Ectodermal cell (in vitro differentiated cells): ENCODE data around the gene TSHZ2.
"Not testable (repeated sequence)": the region's sequence is repeated elsewhere in the genome, so short reads cannot be mapped to it uniquely, and the experiment has no call there.

Experiments used
- H3K27ac ChIP-seq: 2 replicates; pipeline ENCODE4 v1.7.0; 2013; ENCODE audit warnings: mild to moderate bottlenecking, low read depth, low read length; ENCODE audit not compliant: insufficient read depth, poor library complexity, severe bottlenecking
- H3K27me3 ChIP-seq: 2 replicates; pipeline ENCODE4 v1.7.0; 2013; ENCODE audit warnings: mild to moderate bottlenecking, low read length; ENCODE audit not compliant: insufficient read depth, control insufficient read depth, poor library complexity, severe bottlenecking
- H3K36me3 ChIP-seq: one replicate; pipeline ENCODE4 v1.7.0; 2013; ENCODE audit warnings: low read length; ENCODE audit not compliant: control insufficient read depth, insufficient read depth
- H3K4me1 ChIP-seq: one replicate; pipeline ENCODE4 v1.7.0; 2013; ENCODE audit warnings: low read length; ENCODE audit not compliant: control insufficient read depth, insufficient read depth
- H3K4me3 ChIP-seq: 2 replicates; pipeline ENCODE4 v1.7.0; 2013; ENCODE audit warnings: low read depth, low read length, control low read depth; ENCODE audit not compliant: insufficient read depth
- H3K9me3 ChIP-seq: 2 replicates; pipeline ENCODE4 v1.7.0; 2013; ENCODE audit warnings: mild to moderate bottlenecking, low read length, moderate library complexity; ENCODE audit not compliant: control insufficient read depth
- WGBS, 2 experiments: methylation state at CpG; one replicate each; pipeline ENCODE4 v1.1.7; 2013; ENCODE audit warnings: missing lambda C conversion rate in 2 of 2; 5-methylcytosine and 5-hydroxymethylcytosine counted together

Gene TSHZ2

DNA sequence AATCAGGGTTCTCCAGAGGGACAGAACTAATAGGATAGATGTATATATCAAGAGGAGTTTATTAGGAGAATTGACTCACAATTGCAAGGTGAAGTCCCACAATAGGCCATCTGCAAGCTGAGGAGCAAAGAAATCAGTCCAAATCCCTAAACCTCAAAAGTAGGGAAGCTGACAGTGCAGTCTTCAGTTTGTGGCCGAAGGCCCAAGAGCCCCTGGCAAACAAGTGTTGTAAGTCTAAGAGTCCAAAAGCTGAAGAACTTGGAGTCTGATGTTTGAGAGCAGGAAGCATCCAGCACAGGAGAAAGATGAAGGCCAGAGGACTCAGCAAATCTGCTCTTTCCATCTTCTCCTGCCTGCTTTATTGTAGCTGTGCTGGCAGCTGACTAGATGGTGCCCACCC, 117.7 kb downstream of the TSHZ2 start:
- H3K27me3 ChIP-seq, H3K27ac ChIP-seq, H3K9me3 ChIP-seq, H3K4me1 ChIP-seq, H3K4me3 ChIP-seq, H3K36me3 ChIP-seq: not testable (repeated sequence)
- WGBS, 2 experiments, result 94 to 95% methylated on average over 1 of the region's 1 CpG

- Histone ChIP-seq H3K27ac (no peak overlapping the region), H3K4me1 (no peaks in the 10 kb centered on the region), H3K27me3 (no peaks in the 10 kb centered on the region), H3K36me3 (no peaks in the 10 kb centered on the region), H3K4me3 (no peak overlapping the region), H3K9me3 (no peaks in the 10 kb centered on the region)
- WGBS, 2 experiments, result 92 to 93% methylated on average over 4 of the region's 4 CpGs
These were observed 119.6 kb downstream of the TSHZ2 start for GRCh38 chr20:53091789-53092188.

DNA sequence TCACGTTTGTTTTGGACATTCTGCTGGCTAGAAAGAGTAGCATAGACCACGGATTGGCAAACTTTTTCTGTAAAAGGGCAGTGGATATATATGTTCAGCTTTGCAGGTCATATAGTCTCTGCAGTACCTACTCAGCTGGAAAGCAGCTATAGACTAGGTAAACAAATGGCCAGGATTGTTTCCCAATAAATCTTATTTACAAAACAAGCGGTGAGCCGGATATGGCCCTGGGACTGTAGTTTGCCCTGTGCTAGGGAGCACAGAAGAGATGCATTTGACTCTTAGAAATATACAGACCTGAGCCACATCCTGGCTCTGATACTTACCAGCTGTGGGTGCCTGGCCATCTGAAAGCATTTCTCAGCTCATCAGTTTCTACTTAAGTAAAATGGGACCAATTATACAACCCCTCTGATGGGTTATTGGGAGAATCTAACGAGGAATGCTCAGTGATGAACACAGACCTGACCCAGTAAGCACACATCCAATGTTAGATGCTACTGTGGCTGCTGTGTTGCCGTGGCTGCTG, 120.7 kb downstream of the TSHZ2 start:
- H3K27ac ChIP-seq, result no peak overlapping the region
- H3K9me3 ChIP-seq, result no peaks in the 10 kb centered on the region
- H3K36me3 ChIP-seq, result no peaks in the 10 kb centered on the region
- H3K4me3 ChIP-seq, result no peak overlapping the region
- no peaks in the 10 kb centered on the region for H3K4me1 ChIP-seq
- H3K27me3 ChIP-seq, result no peaks in the 10 kb centered on the region
- WGBS, 2 experiments, result 93 to 94% methylated on average over 6 of the region's 6 CpGs

DNA sequence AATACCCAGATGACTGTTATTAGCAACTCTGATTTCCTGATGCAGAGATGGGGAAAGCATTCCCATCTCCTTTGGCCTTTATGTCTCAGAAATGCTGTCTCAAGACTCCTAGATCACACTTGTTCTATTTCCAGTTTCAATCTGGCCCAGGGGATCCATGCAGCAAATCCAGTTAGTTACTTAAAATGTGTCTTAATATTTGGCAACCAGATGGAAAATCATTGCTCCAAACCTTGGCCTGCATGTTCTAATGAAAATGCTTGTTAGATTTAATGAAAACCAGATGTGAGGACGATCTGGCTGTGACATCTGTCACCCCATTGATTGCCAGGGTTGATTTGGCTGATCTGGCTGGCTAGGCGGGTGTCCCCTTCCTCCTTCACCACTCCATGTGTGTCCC, 125.2 kb downstream of the TSHZ2 start:
- Histone ChIP-seq H3K27ac (no peak overlapping the region), H3K36me3 (no peaks in the 10 kb centered on the region), H3K4me1 (peaks cover 7% of the 10 kb centered on the region), H3K9me3 (no peaks in the 10 kb centered on the region), H3K27me3 (no peaks in the 10 kb centered on the region), H3K4me3 (no peak overlapping the region)
- WGBS, 2 experiments, result 81 to 91% methylated on average over 2 of the region's 2 CpGs

GRCh38 chr20:53097791-53098190, 125.6 kb downstream of the TSHZ2 start:
- no peak overlapping the region for H3K4me3 ChIP-seq
- no peaks in the 10 kb centered on the region for H3K27me3 ChIP-seq
- no peaks in the 10 kb centered on the region for H3K36me3 ChIP-seq
- H3K4me1 ChIP-seq, result peaks cover 7% of the 10 kb centered on the region
- WGBS, 2 experiments, result 86 to 99% methylated on average over 4 of the region's 4 CpGs
- no peaks in the 10 kb centered on the region for H3K9me3 ChIP-seq
- H3K27ac ChIP-seq, result no peak overlapping the region

DNA sequence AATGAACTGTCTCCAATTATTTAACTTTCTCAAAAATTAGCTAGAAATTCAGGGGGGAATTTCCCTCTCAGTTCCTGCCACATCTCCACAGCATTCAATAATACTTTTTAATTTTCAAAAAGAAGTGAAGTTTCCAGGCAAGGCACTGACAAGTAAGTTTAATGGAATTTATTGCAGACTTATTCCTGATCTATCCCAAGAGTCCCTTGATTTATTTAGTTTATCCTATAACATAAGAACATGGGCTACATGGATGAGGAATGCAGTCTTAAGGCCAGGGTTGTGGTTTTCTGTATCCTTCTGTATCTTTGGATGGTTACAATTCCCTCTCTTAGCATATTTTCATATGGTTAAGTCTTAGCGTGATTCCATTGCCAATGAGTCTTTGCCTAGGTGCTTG, 126.5 kb downstream of the TSHZ2 start:
- no peaks in the 10 kb centered on the region for H3K36me3 ChIP-seq
- H3K4me3 ChIP-seq, result no peak overlapping the region
- peaks cover 7% of the 10 kb centered on the region for H3K4me1 ChIP-seq
- no peaks in the 10 kb centered on the region for H3K27me3 ChIP-seq
- WGBS, 2 experiments, result 97 to 100% methylated on average over 1 of the region's 1 CpG
- H3K9me3 ChIP-seq, result no peaks in the 10 kb centered on the region
- no peak overlapping the region for H3K27ac ChIP-seq

GRCh38 chr20:53099856-53100255, 127.7 kb downstream of the TSHZ2 start:
- Histone ChIP-seq H3K4me3 (no peak overlapping the region), H3K27me3 (no peaks in the 10 kb centered on the region), H3K27ac (peak overlapping the region; percentile 48), H3K4me1 (peaks cover 7% of the 10 kb centered on the region), H3K36me3 (no peaks in the 10 kb centered on the region), H3K9me3 (no peaks in the 10 kb centered on the region)
- 73 to 77% methylated on average over 2 of the region's 2 CpGs for WGBS, 2 experiments

GRCh38 chr20:53100476-53100911, 128.3 kb downstream of the TSHZ2 start:
- Histone ChIP-seq H3K4me3 (no peak overlapping the region), H3K27me3 (no peaks in the 10 kb centered on the region), H3K36me3 (no peaks in the 10 kb centered on the region), H3K4me1 (peaks cover 7% of the 10 kb centered on the region), H3K9me3 (no peaks in the 10 kb centered on the region), H3K27ac (peak overlapping the region; percentile 74)
- 32 to 33% methylated on average over 3 of the region's 3 CpGs for WGBS, 2 experiments

- Histone ChIP-seq H3K36me3 (no peaks in the 10 kb centered on the region), H3K4me3 (no peak overlapping the region), H3K27me3 (no peaks in the 10 kb centered on the region), H3K9me3 (no peaks in the 10 kb centered on the region), H3K4me1 (peaks cover 7% of the 10 kb centered on the region), H3K27ac (no peak overlapping the region)
- 79 to 84% methylated on average over 6 of the region's 6 CpGs for WGBS, 2 experiments
These were observed 130.0 kb downstream of the TSHZ2 start for GRCh38 chr20:53101992-53102760.

DNA sequence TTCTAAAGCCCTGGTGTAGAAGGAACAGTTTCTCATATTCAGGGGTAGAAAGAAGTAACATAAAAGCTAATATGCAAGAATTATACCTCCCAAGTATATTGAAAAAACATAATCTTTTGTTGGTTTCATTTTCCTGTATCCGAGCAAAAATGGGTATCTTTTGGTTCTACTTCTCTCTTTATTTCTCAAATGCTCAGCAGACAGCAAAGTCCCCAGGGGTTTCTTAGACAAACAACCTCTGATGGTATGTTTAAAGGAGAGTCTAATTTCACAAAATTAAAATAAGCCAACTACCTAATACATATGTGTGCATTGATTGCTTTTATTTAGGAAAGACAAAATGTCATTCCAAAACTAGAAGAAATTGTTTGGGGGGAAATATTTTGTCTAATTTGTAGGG, 131.0 kb downstream of the TSHZ2 start:
- no peak overlapping the region for H3K27ac ChIP-seq
- no peak overlapping the region for H3K4me3 ChIP-seq
- WGBS, 2 experiments, result 89 to 100% methylated on average over 1 of the region's 1 CpG
- no peaks in the 10 kb centered on the region for H3K36me3 ChIP-seq
- H3K4me1 ChIP-seq, result peaks cover 7% of the 10 kb centered on the region
- H3K9me3 ChIP-seq, result no peaks in the 10 kb centered on the region
- H3K27me3 ChIP-seq, result no peaks in the 10 kb centered on the region
